GM12865 (cell line): ENCODE data around the gene MATK.

Source experiments
- DNase-seq: peaks from one replicate; pipeline ENCODE4 v3.0.0; 2010; ENCODE audit warnings: low read depth
- H3K4me3 ChIP-seq: 2 replicates; pipeline ENCODE4 v1.5.1; 2011; ENCODE audit warnings: mild to moderate bottlenecking, low read depth, low read length, control low read depth
- TF ChIP-seq, protein P1 (sequence below): IDR thresholded peaks from 2 replicates; pipeline ENCODE4 v1.5.1; 2011; ENCODE audit warnings: low read length, control low read depth, low read depth, inconsistent platforms; ENCODE audit not compliant: insufficient read depth; ENCODE audit errors: missing control alignments

Gene MATK

DNA sequence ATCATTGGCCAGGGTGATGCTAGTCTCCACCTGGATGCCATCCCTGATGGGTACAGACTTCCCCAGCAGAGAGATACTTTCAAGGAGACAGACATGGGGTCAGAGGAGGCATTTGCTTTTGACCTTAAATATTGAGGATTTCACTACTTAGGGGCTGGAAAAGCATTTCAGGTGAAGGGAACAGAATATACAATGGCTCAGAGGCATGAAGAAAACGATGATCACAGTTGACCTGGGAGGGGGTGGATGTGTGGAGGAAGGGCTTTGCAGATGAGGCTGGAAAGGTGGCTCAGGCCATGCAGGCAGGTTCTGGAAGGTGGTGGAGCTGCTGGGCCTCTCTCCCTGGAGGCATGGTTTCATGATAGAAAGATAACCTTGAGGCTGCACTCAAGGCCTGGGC lies 3.9 kb downstream of the MATK start:
- H3K4me3 ChIP-seq = no peak overlapping the region
- TF ChIP-seq, protein P1, sequence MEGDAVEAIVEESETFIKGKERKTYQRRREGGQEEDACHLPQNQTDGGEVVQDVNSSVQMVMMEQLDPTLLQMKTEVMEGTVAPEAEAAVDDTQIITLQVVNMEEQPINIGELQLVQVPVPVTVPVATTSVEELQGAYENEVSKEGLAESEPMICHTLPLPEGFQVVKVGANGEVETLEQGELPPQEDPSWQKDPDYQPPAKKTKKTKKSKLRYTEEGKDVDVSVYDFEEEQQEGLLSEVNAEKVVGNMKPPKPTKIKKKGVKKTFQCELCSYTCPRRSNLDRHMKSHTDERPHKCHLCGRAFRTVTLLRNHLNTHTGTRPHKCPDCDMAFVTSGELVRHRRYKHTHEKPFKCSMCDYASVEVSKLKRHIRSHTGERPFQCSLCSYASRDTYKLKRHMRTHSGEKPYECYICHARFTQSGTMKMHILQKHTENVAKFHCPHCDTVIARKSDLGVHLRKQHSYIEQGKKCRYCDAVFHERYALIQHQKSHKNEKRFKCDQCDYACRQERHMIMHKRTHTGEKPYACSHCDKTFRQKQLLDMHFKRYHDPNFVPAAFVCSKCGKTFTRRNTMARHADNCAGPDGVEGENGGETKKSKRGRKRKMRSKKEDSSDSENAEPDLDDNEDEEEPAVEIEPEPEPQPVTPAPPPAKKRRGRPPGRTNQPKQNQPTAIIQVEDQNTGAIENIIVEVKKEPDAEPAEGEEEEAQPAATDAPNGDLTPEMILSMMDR = no peak
- DNase-seq = no peak

DNA sequence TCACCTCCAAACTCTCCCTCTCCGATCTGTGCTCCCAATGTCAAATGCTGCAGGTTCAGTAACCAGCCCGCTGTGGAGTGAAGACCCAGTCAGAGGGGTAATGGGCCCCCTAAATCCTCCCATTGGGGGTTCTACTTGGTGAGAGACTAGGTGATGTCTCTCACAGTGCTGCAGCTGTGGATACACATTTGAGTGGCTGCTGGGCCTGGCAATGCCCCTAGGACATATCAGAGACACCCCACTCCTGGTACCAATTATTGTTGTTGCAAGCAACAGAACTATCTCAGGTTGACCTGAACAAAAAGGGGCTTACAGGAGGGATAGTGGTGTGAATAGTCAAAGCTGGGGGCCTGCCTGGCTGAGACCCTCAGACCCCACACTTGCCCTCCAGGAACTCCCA lies 4.6 kb downstream of the MATK start:
- TF ChIP-seq, protein P1 = no peak
- no peak overlapping the region for H3K4me3 ChIP-seq
- no peak for DNase-seq

DNA sequence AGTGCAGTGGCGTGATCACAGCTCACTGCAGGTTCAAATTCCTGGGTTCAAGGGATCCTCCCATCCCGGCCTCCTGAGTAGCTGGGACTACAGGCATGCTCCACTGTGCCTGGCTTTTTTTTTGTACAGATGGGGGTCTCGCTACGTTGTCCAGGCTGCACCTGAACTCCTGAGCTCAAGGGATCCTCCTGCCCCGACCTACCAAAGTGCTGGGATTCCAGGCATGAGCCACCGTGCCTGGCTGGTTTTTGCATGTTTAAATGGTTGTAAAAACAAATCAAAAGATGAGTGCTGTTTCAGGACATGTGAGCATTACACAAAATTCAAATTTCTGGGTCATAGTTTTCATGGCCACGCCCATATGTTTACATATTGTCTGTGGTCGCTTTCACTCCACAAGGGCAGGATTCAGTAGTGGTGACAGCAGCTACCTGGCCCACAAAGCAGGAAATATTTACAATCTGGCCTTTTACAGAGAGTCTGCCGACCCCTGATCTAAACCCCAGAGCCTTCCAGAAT lies 5.3 kb downstream of the MATK start:
- TF ChIP-seq, protein P1 = no peak
- no peak overlapping the region for H3K4me3 ChIP-seq
- peak; percentile 17 for DNase-seq

DNA sequence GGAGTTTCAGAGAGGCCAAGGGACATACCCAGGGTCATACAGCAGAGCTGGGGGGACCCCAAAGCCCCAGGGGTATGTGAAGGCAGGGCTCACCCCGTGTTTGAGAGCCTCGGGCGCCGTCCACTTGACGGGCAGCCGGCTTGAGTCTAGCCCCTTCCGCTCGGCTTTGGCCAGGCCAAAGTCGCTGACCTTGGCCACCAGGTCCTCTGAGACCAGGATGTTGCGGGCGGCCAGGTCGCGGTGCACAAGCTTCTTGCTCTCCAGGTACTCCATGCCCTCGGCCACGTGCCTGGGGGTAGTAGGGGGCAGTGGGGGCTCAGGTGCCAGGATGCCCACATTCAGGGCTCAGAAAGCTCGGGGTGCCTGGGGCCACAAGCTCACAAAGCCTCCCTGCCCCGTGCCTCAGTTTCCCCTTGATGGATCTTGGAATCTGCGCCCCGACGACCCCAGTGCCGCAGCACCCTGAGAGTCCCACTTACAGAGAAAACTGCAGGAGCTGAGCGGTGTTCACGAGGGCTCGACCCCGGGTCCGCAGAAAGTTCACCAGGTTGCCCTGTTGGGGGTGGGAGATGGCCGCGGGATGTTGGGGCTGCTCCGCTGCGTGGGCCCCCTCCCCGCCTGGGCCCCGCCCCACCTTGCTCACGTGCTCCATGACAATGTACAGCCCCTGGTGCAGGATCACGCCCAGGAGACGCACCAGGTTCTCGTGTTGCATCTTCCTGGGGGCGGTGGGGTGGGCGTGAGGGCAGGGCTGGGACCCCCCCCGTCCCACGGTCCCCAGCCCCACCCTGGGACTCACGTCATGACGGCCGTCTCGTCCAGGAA lies 7.1 kb downstream of the MATK start:
- no peak for DNase-seq
- TF ChIP-seq, protein P1 = no peak

DNA sequence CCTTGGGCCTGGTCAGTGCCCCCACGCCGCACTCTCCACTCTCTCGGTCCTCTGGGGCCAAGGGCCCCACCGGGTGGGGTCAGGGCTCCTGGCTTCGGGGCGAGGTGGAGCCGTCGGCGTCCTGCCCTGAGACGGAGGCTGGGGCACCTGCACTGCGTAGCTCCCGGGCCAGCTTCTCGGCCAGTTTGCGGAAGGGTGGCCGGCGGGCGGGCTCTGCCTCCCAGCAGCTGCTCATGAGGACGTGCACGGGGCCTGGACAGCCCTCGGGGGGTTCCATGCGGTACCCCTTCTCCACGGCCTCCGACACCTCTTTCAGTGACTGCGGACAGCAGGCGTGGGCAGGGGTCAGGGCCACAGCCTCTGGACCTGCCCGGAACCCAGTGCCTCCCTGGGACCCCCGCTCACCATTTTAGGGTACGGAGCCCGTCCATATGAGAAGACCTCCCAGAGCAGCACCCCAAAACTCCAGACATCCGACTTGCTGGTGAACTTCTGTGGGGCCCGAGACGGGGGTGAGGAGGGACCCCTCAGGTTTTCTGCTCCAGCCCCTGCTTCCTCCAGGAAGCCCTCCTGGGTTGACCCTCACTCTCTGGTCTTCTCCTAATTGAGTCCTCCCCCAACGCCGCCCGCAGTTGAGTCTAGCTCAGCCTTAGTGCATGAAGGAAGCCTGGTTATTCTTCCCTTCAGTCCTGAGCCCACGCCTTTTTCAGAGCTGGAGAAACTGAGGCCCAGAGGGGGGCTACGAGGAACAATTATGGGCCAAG lies 7.9 kb downstream of the MATK start:
- TF ChIP-seq, protein P1 = no peak
- no peak overlapping the region for H3K4me3 ChIP-seq
- no peak for DNase-seq

More for the DNA sequence above, 7.1 kb downstream of the MATK start:
- H3K4me3 ChIP-seq = no peak overlapping the region

DNA sequence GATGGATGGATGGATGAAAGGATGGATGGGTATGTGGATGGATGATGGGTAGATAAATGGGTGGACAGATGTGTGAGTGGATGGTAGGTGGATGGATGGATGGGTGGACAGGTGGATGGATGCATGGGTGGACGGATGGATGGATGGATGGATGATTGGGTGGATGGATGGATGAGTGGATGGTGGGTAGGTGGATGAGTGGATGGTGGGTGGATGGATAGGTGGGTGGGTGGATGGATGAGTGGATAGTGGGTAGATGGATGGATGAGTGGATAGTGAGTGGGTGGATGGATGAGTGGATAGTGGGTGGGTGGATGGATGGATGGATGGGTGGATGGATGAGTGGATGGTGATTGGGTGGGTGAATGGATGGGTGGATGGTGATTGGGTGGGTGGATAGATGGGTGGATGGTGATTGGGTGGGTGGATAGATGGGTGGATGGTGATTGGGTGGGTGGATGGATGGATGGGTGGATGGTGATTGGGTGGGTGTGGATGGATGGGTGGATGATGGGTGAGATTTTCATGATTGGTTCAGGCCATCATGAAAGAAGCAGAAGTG lies 9.6 kb downstream of the MATK start:
- DNase-seq = no peak
- TF ChIP-seq, protein P1 = no peak
- H3K4me3 ChIP-seq = no peak overlapping the region
